Esophagus squamous epithelium (tissue), 5 donors: ENCODE data around the gene ATXN2. TPM values are rescaled to one million over a fixed set of nuclear protein-coding genes. Genes with fewer than 3 reads are reported as not detected.
"Not testable (repeated sequence)": the region's sequence is repeated elsewhere in the genome, so short reads cannot be mapped to it uniquely, and the experiment has no call there.

Source experiments
- DNase-seq: peaks from one replicate; lab custom pipeline; 2025; lab: John Stamatoyannopoulos, UW
- H3K27ac ChIP-seq, 4 donors: fragments of 200-600 bp; sonication (generic); one replicate each; pipeline ENCODE4 v1.5.1; 2016 to 2019; ENCODE audit warnings: mild to moderate bottlenecking in 1 of 4
- H3K27me3 ChIP-seq, 4 donors: fragments of 200-600 bp; sonication (generic); 1 replicate in 3 of 4; 2 replicates in 1 of 4; pipeline versions ENCODE4 v1.5.1 to v1.6.0; 2017 to 2021; ENCODE audit warnings: antibody characterized with exemption in 1 of 4
- H3K36me3 ChIP-seq, 3 donors: fragments of 200-600 bp; sonication (generic); one replicate each; pipeline ENCODE4 v1.5.1; 2016 to 2019
- H3K4me1 ChIP-seq, 3 donors: fragments of 200-600 bp; sonication (generic); one replicate each; pipeline ENCODE4 v1.5.1; 2017 to 2019
- H3K4me3 ChIP-seq, 4 donors: fragments of 200-600 bp; sonication (generic); 1 replicate in 3 of 4; 2 replicates in 1 of 4; pipeline ENCODE4 v1.5.1; 2016 to 2019; ENCODE audit warnings: mild to moderate bottlenecking in 2 of 4, moderate library complexity in 1 of 4
- H3K9me3 ChIP-seq, 3 donors: fragments of 200-600 bp; sonication (generic); one replicate each; pipeline ENCODE4 v1.5.1; 2016 to 2019
- CTCF ChIP-seq, 6 experiments: fragments of 450-650 bp in 4 of 6; fragments of 200-600 bp in 2 of 6; sonication (generic) in 2 of 6; IDR thresholded peaks; one replicate each; pipeline ENCODE4 v1.5.1; 2016 to 2019; ENCODE audit warnings: antibody characterized with exemption in 6 of 6, mild to moderate bottlenecking in 4 of 6, moderate library complexity in 4 of 6
- POLR2A ChIP-seq, 4 donors: fragments of 450-650 bp; IDR thresholded peaks; one replicate each; pipeline ENCODE4 v1.6.1; 2017; ENCODE audit warnings: antibody characterized with exemption in 4 of 4, mild to moderate bottlenecking in 4 of 4, moderate library complexity in 3 of 4
- WGBS, 2 donors: methylation state at CpG; one replicate each; pipeline ENCODE4 v1.1.5; 2018; 5-methylcytosine and 5-hydroxymethylcytosine counted together
- intact Hi-C: fragments of 100-400 bp; cut with DNase I; formaldehyde crosslinking; loops from one replicate; pipeline ENCODE4 v1.15.0; 2022
- total RNA-seq, 4 donors: library from RNA; depleted of rRNA; stranded (reverse); fragments of >200 nt; gene quantifications; one replicate each; pipeline ENCODE4 v1.1.0, GENCODE V29; 2016
- donor health status: DM: yes; HTN: yes; CAD: no.

ATXN2 gene
- total RNA-seq, 4 donors from 2014 or later: 11.4 to 36.2 (median 25.4) TPM

DNA sequence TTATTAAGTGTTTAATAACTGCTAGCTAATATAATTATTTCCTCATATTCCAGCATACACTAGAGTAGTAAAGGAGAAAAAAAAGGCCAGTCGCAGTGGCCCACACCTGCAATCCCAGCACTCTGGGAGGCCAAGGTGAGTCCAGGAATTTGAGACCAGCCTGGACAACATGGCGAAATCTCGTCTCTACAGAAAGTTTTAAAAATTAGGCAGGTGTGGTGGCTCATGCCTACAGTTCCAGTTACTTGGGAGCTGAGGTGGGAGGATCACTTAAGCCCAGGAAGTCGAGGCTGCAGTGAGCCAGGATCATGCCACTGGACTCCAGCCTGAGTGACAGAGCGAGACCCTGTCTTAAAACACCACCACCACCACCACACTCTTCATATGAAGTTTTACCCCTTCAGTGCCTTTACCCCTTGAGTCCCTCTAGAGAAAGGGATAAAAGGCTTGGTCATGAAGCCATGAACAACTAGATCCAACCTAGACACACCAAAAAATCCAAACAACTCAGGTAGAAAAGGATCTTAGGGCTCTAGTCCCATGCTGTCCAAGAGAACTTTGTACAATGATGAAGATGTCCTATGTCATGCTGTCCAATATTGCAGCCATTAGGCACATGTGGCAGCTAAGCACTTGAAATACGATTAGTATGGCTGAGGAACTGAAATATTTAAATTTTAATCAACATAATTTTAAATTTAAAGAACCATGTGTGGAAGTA is 29.6 kb downstream of the ATXN2 start:
- no peaks in the 10 kb centered on the region for H3K27me3 ChIP-seq
- peaks cover 0 to 11% (median 0%) of the 10 kb centered on the region in 3 donors for H3K36me3 ChIP-seq
- WGBS, 2 donors: 77 to 95% methylated on average over 6 of the region's 6 CpGs
- no peak overlapping the region for H3K4me3 ChIP-seq
- TF ChIP-seq CTCF (IDR thresholded peaks at IDR 0.05): no peak
- TF ChIP-seq POLR2A (IDR thresholded peaks at IDR 0.05): no peak
- peaks cover 3 to 49% (median 16%) of the 10 kb centered on the region in 3 donors for H3K4me1 ChIP-seq
- H3K27ac ChIP-seq: no peak overlapping the region
- no peaks in the 10 kb centered on the region for H3K9me3 ChIP-seq
- intact Hi-C loops: no loop called here
- DNase-seq: no peak

DNA sequence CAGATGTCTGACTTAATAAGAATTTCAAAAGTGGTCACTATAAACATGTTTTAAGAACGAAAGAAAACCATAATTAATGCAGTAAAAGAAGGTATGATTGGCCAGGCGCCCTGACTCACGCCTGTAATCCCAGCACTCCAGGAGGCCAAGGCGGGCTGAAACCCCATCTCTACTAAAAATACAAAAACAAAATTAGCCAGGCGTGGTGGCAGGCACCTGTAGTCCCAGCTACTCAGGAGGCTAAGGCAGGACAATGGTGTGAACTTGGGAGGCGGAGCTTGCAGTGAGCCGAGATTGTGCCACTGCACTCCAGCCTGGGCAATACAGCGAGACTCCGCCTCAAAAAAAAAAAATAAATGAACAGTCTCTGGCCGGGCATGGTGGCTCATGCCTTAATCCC is 38.3 kb downstream of the ATXN2 start:
- H3K4me1 ChIP-seq: peaks cover 0 to 25% (median 5%) of the 10 kb centered on the region in 3 donors
- 76 to 91% methylated on average over 10 of the region's 10 CpGs for WGBS, 2 donors

DNA sequence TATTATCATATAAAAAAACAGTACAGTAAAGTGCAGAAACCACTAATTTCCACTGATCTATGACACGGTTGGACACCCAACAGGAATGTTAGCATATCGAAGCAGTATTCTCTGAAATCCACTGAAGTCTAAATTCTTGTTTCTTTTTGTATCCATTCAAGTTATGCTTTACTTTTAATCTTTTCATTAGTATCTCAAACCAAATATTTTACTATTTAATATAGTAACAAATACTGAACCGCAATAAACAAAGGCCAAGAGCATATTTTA is 41.1 kb downstream of the ATXN2 start:
- Histone ChIP-seq H3K27ac (no peak overlapping the region), H3K36me3 (peaks cover 0 to 12% (median 0%) of the 10 kb centered on the region in 3 donors), H3K4me1 (peaks cover 0 to 25% (median 5%) of the 10 kb centered on the region in 3 donors), H3K4me3 (no peak overlapping the region), H3K9me3 (no peaks in the 10 kb centered on the region), H3K27me3 (no peaks in the 10 kb centered on the region)
- intact Hi-C loops: no loop called here
- TF ChIP-seq POLR2A (IDR thresholded peaks at IDR 0.05) (no peak), CTCF (IDR thresholded peaks at IDR 0.05) (no peak)
- 69 to 74% methylated on average over 3 of the region's 3 CpGs for WGBS, 2 donors
- no peak for DNase-seq

More for the DNA sequence above, 38.3 kb downstream of the ATXN2 start:
- peaks cover 0 to 15% (median 0%) of the 10 kb centered on the region in 3 donors for H3K36me3 ChIP-seq
- DNase-seq, H3K27me3 ChIP-seq, H3K9me3 ChIP-seq, H3K27ac ChIP-seq, H3K4me3 ChIP-seq, intact Hi-C loops: not testable (repeated sequence)

- no peak overlapping the region for H3K4me3 ChIP-seq
- no peak overlapping the region for H3K27ac ChIP-seq
- H3K36me3 ChIP-seq: peaks cover 0 to 12% (median 0%) of the 10 kb centered on the region in 3 donors
- intact Hi-C loops: no loop called here
- no peak for DNase-seq
- TF ChIP-seq POLR2A (IDR thresholded peaks at IDR 0.05) (no peak), CTCF (IDR thresholded peaks at IDR 0.05) (no peak)
- no peaks in the 10 kb centered on the region for H3K27me3 ChIP-seq
- 53 to 58% methylated on average over 5 of the region's 5 CpGs for WGBS, 2 donors
- H3K9me3 ChIP-seq: no peaks in the 10 kb centered on the region
- H3K4me1 ChIP-seq: peaks cover 0 to 25% (median 5%) of the 10 kb centered on the region in 3 donors
Measured at GRCh38 chr12:111557271-111558106, 41.6 kb downstream of the ATXN2 start.

GRCh38 chr12:111556676-111557075 is 42.4 kb downstream of the ATXN2 start:
- H3K4me3 ChIP-seq: no peak overlapping the region
- H3K27ac ChIP-seq: no peak overlapping the region
- DNase-seq: no peak
- no peaks in the 10 kb centered on the region for H3K27me3 ChIP-seq
- no peaks in the 10 kb centered on the region for H3K9me3 ChIP-seq
- peaks cover 0 to 13% (median 0%) of the 10 kb centered on the region in 3 donors for H3K36me3 ChIP-seq
- intact Hi-C loops: no loop called here
- 68 to 70% methylated on average over 5 to 6 of the region's 6 CpGs for WGBS, 2 donors
- peaks cover 0 to 20% (median 5%) of the 10 kb centered on the region in 3 donors for H3K4me1 ChIP-seq
- no peak for TF ChIP-seq CTCF (IDR thresholded peaks at IDR 0.05)
- TF ChIP-seq POLR2A (IDR thresholded peaks at IDR 0.05): no peak

GRCh38 chr12:111555313-111555712 is 43.8 kb downstream of the ATXN2 start:
- intact Hi-C loops, H3K4me3 ChIP-seq, DNase-seq, H3K27ac ChIP-seq, H3K27me3 ChIP-seq, H3K9me3 ChIP-seq: not testable (repeated sequence)
- Histone ChIP-seq H3K36me3 (peaks cover 0 to 18% (median 0%) of the 10 kb centered on the region in 3 donors), H3K4me1 (peaks cover 0 to 20% (median 5%) of the 10 kb centered on the region in 3 donors)
- WGBS, 2 donors: 79 to 81% methylated on average over 3 of the region's 3 CpGs
